MCF 10A (cell line): ENCODE results near the gene BARHL1. TPM values are rescaled to one million over a fixed set of nuclear protein-coding genes. Genes with fewer than 3 reads are reported as not detected.

Experiments used
- BruUV-seq: library from RNA; stranded (reverse); fragments of 400-500 nt; replicated peaks from 2 replicates; lab custom pipeline; 2021; lab: Mats Ljungman, UMichigan
- CTCF ChIA-PET: fragments of 300-600 bp; sonication (Branson Sonifier 250); formaldehyde crosslinking; extraction: SDS; loops from one replicate; lab custom pipeline; 2021; ENCODE audit warnings: antibody characterized with exemption, inconsistent platforms; lab: Yijun Ruan, JAX
- POLR2A ChIA-PET: fragments of 300-600, 350-650 bp; sonication (Branson Sonifier 250); formaldehyde crosslinking; extraction: SDS; loops from one replicate; lab custom pipeline; 2020; ENCODE audit warnings: antibody characterized with exemption, inconsistent platforms; lab: Yijun Ruan, JAX
- DNase-seq: peaks from one replicate; pipeline ENCODE4 v3.0.0-alpha.2; 2018; ENCODE audit not compliant: unreplicated experiment
- H3K27ac Mint-ChIP-seq: one replicate; pipeline ENCODE4 v1.8.0; 2022; ENCODE audit warnings: mild to moderate bottlenecking, low read depth, mixed read lengths; ENCODE audit not compliant: unreplicated experiment
- H3K27me3 Mint-ChIP-seq: one replicate; pipeline ENCODE4 v1.8.0; 2022; ENCODE audit warnings: mixed read lengths; ENCODE audit not compliant: insufficient read depth, unreplicated experiment
- H3K36me3 Mint-ChIP-seq: one replicate; pipeline ENCODE4 v1.8.0; 2022; ENCODE audit warnings: mild to moderate bottlenecking, moderate library complexity, mixed read lengths; ENCODE audit not compliant: insufficient read depth, unreplicated experiment
- H3K4me1 Mint-ChIP-seq: one replicate; pipeline ENCODE4 v1.8.0; 2022; ENCODE audit warnings: mixed read lengths; ENCODE audit not compliant: insufficient read depth, unreplicated experiment
- H3K4me3 Mint-ChIP-seq: one replicate; pipeline ENCODE4 v1.8.0; 2022; ENCODE audit warnings: mild to moderate bottlenecking, moderate library complexity, mixed read lengths; ENCODE audit not compliant: unreplicated experiment
- H3K9me3 Mint-ChIP-seq: one replicate; pipeline ENCODE4 v1.8.0; 2022; ENCODE audit warnings: mixed read lengths; ENCODE audit not compliant: unreplicated experiment
- CTCF ChIP-seq: fragments of 200-600 bp; IDR thresholded peaks from one replicate; pipeline ENCODE4 v1.8.0; 2022; ENCODE audit warnings: antibody characterized with exemption, mild to moderate bottlenecking; ENCODE audit not compliant: unreplicated experiment
- intact Hi-C: fragments of 100-400 bp; cut with micrococcal nuclease; formaldehyde crosslinking; loops from 2 replicates; pipeline ENCODE4 v1.14.1; 2022
- total RNA-seq: library from RNA; stranded (reverse); gene quantifications from 2 replicates; pipeline ENCODE4 v1.2.3, GENCODE V29; 2022

BARHL1 gene
- total RNA-seq, 1 experiment from 2014 or later = not detected

GRCh38 chr9:132583584-132584304 lies 1.3 kb downstream of the BARHL1 start:
- ChIA-PET CTCF (interaction anchor here (1.2 kb wide), 1 partner anchor 9 kb away, joined by 5 read pairs; no protein-coding TSS in a partner anchor), POLR2A (no interaction called here)
- Mint-ChIP-seq H3K27ac (no peak overlapping the region), H3K4me3 (no peak overlapping the region), H3K9me3 (no peaks in the 10 kb centered on the region), H3K4me1 (no peaks in the 10 kb centered on the region), H3K27me3 (peaks cover 50% of the 10 kb centered on the region), H3K36me3 (no peaks in the 10 kb centered on the region)
- no peak for TF ChIP-seq CTCF
- no TSS peak for BruUV-seq
- DNase-seq = no peak
- intact Hi-C loops = no loop called here

- no peaks in the 10 kb centered on the region for H3K9me3 Mint-ChIP-seq
- intact Hi-C loops = no loop called here
- no peaks in the 10 kb centered on the region for H3K36me3 Mint-ChIP-seq
- peak; percentile 21 for DNase-seq
- no peak overlapping the region for H3K4me3 Mint-ChIP-seq
- ChIA-PET CTCF (interaction anchor here (1.2 kb wide), 1 partner anchor 10 kb away, joined by 5 read pairs; no protein-coding TSS in a partner anchor), POLR2A (no interaction called here)
- TF ChIP-seq CTCF = no peak
- H3K4me1 Mint-ChIP-seq = no peaks in the 10 kb centered on the region
- BruUV-seq = no TSS peak
- no peak overlapping the region for H3K27ac Mint-ChIP-seq
- H3K27me3 Mint-ChIP-seq = peaks cover 38% of the 10 kb centered on the region
Measured at GRCh38 chr9:132584601-132585560, 2.5 kb downstream of the BARHL1 start.

- H3K27ac Mint-ChIP-seq = no peak overlapping the region
- POLR2A ChIA-PET = no interaction called here
- TF ChIP-seq CTCF = no peak
- no peak overlapping the region for H3K4me3 Mint-ChIP-seq
- no TSS peak for BruUV-seq
- DNase-seq = no peak
- H3K4me1 Mint-ChIP-seq = no peaks in the 10 kb centered on the region
- no peaks in the 10 kb centered on the region for H3K36me3 Mint-ChIP-seq
- peaks cover 33% of the 10 kb centered on the region for H3K27me3 Mint-ChIP-seq
- CTCF ChIA-PET = interaction anchor here (0.6 kb wide), 1 partner anchor 54 kb away, joined by 4 read pairs; no protein-coding TSS in a partner anchor
- H3K9me3 Mint-ChIP-seq = no peaks in the 10 kb centered on the region
- intact Hi-C loops = no loop called here
Measured at GRCh38 chr9:132585954-132586829, 3.8 kb downstream of the BARHL1 start.
